GM06990 (cell line): ENCODE measurements around the gene CRLF1.

Experiments used
- DNase-seq: peaks from one replicate; pipeline ENCODE4 v3.0.0-alpha.2; 2011; ENCODE audit not compliant: insufficient read length; ENCODE audit errors: extremely low read depth
- H3K27me3 ChIP-seq: replicated peaks from 2 replicates; pipeline ENCODE4 v1.6.0; 2011; ENCODE audit warnings: low read length; ENCODE audit not compliant: control insufficient read depth, insufficient read depth
- H3K36me3 ChIP-seq: 2 replicates; pipeline ENCODE4 v1.5.1; 2011; ENCODE audit warnings: low read length; ENCODE audit not compliant: control insufficient read depth, insufficient read depth
- H3K4me3 ChIP-seq: replicated peaks from 2 replicates; pipeline ENCODE4 v1.5.1; 2011; ENCODE audit warnings: low read depth, mild to moderate bottlenecking, control low read depth, low read length
- TF ChIP-seq, protein P1 (sequence below): IDR thresholded peaks from 2 replicates; pipeline ENCODE4 v1.5.1; 2011; ENCODE audit warnings: low read length, control low read depth, mild to moderate bottlenecking, inconsistent platforms; ENCODE audit not compliant: insufficient read depth, poor library complexity, severe bottlenecking

The CRLF1 gene, protein sequence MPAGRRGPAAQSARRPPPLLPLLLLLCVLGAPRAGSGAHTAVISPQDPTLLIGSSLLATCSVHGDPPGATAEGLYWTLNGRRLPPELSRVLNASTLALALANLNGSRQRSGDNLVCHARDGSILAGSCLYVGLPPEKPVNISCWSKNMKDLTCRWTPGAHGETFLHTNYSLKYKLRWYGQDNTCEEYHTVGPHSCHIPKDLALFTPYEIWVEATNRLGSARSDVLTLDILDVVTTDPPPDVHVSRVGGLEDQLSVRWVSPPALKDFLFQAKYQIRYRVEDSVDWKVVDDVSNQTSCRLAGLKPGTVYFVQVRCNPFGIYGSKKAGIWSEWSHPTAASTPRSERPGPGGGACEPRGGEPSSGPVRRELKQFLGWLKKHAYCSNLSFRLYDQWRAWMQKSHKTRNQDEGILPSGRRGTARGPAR

DNA sequence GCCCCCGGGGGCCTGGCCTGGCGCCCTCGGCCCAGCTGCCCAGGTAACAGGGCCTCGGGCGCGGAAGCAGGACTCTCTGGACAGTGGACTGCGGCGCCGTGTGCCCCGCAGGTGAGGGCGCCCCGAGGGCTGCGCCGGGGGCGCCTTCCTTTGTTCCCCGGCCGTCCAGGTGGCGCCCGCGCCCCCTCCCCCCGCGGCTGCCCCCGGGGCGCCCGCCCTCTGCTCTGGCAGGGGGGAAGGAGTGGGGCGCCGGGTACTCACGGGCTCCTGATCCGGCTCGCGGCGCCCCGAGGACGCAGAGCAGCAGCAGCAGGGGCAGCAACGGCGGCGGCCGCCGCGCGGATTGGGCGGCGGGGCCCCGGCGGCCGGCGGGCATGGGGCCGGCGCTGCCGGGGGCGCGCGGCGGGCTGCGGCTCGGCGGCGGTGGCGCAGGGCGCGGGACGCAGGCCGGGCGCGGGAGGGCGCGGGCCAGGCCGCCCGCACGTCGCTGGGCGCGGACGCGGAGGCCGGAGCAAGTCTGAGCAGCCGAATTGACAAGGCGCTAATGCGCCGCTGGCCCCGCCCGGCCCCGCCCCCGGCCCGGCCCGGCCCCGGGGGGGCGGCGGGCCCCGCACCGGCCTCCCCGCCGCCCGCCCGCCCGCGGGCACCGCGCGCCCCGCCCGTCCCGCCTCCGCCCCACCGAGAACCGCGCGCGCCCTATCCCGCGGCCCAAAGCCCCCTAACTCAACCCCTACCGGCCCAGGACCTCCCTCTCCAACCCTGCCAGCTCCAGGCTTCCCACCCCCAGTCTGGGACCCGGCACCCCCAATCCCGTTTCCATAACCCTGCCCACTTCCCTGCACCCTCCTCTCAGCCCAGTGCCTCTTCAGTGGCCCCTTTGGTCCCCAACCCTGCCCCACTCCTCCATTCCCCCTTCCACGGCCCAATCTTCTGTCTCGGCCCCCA, at the start of gene CRLF1:
CRLF1 (minus strand) TSS at position 519 of the 945 bp plus-strand sequence; CDS start at position 376, 143 bp downstream.
- Histone ChIP-seq H3K4me3 (no peak within 1 kb of the TSS), H3K27me3 (peaks cover 8% of the 10 kb centered on the region), H3K36me3 (no peaks in the 10 kb centered on the region)
- no peak for DNase-seq
- TF ChIP-seq, protein P1, sequence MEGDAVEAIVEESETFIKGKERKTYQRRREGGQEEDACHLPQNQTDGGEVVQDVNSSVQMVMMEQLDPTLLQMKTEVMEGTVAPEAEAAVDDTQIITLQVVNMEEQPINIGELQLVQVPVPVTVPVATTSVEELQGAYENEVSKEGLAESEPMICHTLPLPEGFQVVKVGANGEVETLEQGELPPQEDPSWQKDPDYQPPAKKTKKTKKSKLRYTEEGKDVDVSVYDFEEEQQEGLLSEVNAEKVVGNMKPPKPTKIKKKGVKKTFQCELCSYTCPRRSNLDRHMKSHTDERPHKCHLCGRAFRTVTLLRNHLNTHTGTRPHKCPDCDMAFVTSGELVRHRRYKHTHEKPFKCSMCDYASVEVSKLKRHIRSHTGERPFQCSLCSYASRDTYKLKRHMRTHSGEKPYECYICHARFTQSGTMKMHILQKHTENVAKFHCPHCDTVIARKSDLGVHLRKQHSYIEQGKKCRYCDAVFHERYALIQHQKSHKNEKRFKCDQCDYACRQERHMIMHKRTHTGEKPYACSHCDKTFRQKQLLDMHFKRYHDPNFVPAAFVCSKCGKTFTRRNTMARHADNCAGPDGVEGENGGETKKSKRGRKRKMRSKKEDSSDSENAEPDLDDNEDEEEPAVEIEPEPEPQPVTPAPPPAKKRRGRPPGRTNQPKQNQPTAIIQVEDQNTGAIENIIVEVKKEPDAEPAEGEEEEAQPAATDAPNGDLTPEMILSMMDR, result no peak

DNA sequence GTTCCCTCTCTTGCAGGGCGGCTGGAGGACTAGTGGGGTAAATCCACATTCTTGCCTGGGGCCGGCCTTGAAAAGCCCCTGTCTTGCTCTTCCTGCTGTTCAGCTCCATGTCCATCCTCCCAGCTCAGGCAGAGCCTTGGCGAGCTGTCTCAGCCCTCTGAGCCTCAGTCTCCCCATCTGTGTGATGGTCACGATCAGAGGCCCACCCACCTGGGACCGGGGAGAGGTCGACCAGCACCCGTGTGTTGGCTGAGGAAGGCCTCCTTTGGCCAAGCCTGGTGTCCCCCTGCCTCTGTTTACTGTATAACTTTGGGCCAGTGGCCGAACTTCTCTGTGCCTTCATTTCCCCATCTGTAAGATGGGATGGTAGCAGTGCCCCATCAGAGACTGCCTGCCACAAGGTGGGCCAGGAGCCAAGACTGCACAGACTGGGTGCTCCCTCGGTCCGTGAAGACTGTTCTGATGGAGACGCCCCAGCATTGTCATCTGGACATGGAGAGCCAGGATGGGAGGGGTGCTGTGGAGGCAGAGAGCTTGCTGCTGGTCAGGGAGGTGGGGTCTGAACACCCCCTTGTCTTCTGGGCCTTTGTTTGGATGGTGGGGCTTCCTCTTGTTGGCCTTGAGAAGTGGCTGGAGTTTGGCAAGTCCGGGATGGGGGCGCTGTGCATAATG, 48.7 kb upstream of the CRLF1 start:
- no peak for DNase-seq
- TF ChIP-seq, protein P1, result no peak
- H3K4me3 ChIP-seq, result no peak overlapping the region
- no peaks in the 10 kb centered on the region for H3K36me3 ChIP-seq
- H3K27me3 ChIP-seq, result no peaks in the 10 kb centered on the region

DNA sequence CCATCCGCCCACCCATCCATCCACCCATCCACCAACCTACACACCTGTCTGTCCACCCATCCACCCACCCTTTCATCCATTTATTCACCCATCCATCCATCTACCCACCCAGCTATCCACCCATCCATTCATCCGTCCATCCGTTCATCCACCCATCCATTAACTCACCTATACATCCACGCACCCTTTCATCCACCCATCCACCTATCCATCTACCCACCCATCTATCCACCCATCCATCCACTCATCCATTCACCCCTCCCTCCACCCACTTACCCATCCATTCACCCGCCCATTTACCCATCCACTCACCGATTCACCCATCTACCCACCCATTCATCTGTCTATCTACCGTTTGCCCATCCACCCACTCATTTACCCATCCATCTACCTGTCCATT, 47.9 kb upstream of the CRLF1 start:
- DNase-seq, result no peak
- Histone ChIP-seq H3K4me3 (no peak overlapping the region), H3K27me3 (no peaks in the 10 kb centered on the region), H3K36me3 (no peaks in the 10 kb centered on the region)
- TF ChIP-seq, protein P1, result no peak

DNA sequence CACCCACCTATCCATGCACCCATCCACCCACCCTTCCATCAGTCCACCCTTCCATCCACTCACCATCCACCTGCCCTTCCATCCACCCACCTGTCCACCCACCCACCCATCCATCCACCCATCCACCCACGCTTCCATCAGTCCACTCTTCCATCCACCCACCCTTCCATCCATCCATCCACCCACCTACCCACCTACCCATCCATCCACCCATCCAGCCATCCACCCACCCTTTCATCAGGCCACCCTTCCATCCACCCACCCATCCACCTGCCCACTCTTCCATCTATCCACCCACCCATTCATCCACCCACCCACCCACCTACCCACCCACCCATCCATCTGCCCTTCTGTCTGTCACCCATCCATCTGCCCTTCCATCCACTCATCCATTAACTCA, 47.3 kb upstream of the CRLF1 start:
- H3K4me3 ChIP-seq, result no peak overlapping the region
- DNase-seq, result no peak
- no peaks in the 10 kb centered on the region for H3K36me3 ChIP-seq
- H3K27me3 ChIP-seq, result no peaks in the 10 kb centered on the region
- TF ChIP-seq, protein P1, result no peak

DNA sequence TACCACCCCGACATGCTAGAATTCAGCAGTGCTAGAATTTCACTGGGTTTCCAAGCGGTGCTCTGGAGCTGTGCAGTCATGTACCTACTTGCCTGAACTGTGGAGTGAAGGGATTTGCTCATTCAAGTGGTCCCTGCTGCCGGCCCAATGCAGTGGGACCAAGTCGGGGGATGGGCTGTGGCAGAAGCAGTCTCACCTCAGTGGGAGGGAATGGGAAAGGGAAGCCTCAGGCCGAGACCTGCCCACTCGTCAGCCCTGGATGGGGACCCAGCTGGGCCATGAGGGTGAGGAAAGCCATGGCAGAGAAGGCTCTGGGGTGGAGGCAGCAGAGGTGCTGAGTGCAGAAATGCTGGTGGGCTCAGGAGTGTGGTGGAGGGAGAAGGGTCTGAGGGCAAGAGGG, 45.1 kb upstream of the CRLF1 start:
- no peaks in the 10 kb centered on the region for H3K27me3 ChIP-seq
- DNase-seq, result no peak
- no peak overlapping the region for H3K4me3 ChIP-seq
- TF ChIP-seq, protein P1, result no peak
- peaks cover 2% of the 10 kb centered on the region for H3K36me3 ChIP-seq
